Stimulated activated CD8-positive, alpha-beta memory T cell treated with anti-CD3 and anti-CD28 coated beads, Interleukin-12 subunit alpha, Interleukin-12 subunit beta, amount 100 ng/mL, for 24 hours (primary cell): ENCODE measurements around the gene CTDNEP1.

Experiments
- DNase-seq: peaks from one replicate; pipeline ENCODE4 v3.0.0-alpha.2; 2020; ENCODE audit errors: extremely low read depth

CTDNEP1 gene

DNA sequence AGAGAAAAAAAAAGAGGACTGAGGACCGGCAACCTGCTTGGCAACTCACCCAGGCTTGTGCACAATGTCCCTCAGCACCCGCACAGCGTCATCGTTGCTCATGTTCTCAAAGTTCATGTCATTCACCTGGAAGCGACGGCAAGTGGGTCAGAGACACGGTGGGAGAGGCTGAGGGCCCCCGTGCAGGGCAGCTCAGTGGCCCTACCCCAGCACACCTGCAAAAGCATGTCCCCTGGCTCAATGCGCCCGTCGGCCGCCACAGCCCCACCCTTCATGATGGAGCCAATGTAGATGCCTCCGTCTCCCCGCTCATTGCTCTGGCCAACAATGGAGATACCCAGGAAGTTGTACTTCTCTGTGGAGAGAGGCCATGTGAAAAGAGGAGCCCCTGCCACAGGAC lies 22.6 kb downstream of the CTDNEP1 start:
- no peak for DNase-seq

DNA sequence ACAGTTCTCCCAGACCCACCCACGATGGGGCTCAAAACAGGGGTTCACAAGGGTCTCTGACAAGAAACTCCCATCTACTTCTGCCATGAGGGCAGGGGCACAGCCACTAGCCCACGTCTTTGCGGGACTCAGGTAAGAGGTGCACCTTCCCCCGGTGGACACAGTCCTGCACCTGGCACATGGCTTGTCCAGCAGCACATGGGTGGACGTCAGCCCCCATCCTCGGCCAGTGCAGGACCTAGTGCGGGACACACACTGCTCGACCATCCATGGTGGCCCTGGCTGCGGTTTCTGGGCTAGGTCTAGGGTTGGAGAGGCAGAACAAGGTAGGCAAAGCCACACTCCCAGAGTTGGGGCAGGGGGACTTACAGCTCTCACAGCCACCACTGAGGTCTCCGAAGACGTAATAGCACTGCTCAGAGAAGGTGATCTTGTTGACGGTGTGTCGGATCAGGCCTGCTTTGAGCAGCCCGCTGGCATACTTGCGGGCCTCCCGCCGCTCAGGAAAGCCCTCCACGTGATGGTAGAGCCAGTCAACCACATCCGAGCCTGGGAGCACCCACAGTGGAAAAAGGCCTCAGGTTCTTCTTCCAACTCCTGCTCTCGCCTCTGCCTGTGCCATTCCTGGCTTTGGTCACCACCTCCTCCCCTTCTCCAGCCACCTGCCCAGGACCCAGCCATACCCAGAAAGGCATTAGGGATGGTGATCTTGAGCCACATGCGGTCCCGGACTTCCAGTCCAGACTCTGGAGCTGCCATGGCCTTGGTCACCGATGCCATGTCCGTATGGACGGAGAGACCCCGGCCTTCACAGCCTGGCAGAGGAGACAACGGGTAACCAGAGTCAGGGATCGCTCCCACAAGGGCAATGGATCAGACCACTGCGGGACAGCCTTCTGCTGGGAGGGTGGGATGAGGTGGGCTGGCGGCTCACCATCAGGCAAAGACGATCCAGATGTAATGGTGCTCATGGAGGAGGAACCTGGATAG lies 24.5 kb downstream of the CTDNEP1 start:
- no peak for DNase-seq

DNA sequence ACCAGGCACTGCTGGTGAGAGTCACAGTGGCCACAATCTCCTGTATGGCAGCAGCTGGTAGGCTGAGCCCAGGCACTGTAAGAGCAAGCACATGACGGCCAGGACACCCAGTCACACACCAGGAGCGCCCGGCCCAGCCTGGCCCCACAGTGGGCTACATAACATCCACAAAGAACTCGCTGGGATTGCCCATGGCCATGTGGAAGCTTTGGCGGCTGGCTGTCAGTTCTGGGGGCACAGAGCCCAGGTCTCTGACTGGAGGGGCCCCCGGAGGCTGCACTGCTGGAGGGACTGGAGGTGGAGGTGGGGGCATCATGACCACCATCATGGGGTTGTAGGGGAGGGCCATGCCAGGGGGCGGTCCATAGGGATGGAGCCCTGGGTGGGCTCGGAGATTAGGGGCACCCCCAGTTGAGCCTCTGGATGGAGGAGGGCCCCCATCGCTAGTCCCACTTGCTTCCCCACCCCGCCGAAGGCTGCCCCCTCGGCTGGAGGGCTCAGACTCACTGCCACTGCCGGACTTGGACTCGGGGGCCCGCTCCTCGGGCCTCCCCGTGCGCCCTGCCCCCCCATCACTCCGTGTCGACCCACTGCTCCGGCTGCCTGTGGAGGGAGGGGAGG lies 25.7 kb downstream of the CTDNEP1 start:
- no peak for DNase-seq

DNA sequence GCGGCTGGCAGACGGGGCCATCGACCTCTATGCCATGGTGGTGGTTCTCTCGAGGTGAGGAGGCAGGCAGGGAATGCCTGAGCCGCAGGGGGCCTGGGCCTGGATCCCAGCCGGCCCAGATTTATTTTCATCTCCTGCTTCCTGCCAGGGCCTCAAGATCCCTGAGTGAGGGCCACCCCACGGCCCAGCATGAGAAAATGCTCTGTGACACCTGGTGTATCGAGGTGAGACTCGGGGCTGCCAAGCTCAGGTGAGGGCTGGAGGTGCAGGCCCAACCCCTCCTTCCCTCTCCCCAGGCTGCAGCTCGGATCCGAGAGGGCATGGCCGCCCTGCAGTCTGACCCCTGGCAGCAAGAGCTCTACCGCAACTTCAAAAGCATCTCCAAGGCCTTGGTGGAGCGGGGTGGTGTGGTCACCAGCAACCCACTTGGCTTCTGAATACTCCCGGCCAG lies 26.8 kb downstream of the CTDNEP1 start:
- no peak for DNase-seq

DNA sequence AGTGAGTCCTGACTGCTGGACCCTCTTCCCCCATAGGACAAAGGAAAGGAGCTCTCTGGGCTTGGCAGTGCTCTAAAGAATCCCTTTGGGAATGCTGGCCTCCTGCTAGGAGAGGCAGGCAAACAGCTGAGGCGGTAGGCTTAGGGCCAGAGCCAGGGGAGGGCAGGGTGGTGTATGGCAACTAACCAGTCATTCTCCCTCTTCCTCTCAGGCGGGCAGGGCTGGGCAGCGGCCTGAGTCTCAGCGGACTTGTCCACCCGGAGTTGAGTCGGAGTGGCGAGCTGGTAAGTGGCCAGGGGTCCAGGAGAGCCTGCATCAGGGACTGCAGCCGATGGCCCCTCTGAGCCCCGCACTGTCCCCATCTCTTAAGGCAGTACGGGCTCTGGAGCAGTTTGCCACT lies 27.4 kb downstream of the CTDNEP1 start:
- DNase-seq, result no peak

DNA sequence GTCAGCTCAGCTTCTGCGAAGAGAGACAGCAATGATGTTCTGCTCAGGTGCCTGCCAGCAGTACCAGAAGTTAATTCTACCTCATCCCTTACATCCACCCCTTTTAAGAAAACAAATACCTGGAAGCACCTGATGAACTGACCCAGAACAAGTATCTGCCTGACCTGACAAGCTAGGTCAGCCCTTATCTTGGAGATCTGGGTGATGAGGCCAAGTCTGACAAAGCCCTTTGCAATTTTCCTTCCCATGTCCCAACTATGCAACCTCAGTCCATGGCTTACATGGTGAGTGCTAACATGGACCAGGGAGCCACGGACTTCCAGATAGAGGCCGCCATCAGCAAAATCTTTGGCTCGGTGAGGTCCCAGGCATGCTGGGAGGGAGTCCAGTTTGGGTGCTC lies 28.2 kb downstream of the CTDNEP1 start:
- no peak for DNase-seq

DNA sequence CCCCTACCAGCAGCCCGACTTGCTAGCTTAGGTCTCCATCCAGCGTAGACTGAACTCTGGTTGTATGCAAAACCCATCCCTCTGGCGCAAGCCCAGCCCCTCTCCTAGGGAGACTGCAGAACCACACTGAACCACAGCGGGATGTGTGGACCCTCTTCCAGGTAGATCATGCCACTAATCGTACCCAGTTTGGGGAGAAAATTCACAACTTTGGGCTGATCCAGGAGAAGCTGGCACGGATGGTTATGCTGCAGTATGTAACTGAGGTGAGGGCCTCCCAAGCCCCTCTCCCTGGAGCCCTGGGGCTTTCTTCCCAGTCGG lies 28.6 kb downstream of the CTDNEP1 start:
- DNase-seq, result no peak

DNA sequence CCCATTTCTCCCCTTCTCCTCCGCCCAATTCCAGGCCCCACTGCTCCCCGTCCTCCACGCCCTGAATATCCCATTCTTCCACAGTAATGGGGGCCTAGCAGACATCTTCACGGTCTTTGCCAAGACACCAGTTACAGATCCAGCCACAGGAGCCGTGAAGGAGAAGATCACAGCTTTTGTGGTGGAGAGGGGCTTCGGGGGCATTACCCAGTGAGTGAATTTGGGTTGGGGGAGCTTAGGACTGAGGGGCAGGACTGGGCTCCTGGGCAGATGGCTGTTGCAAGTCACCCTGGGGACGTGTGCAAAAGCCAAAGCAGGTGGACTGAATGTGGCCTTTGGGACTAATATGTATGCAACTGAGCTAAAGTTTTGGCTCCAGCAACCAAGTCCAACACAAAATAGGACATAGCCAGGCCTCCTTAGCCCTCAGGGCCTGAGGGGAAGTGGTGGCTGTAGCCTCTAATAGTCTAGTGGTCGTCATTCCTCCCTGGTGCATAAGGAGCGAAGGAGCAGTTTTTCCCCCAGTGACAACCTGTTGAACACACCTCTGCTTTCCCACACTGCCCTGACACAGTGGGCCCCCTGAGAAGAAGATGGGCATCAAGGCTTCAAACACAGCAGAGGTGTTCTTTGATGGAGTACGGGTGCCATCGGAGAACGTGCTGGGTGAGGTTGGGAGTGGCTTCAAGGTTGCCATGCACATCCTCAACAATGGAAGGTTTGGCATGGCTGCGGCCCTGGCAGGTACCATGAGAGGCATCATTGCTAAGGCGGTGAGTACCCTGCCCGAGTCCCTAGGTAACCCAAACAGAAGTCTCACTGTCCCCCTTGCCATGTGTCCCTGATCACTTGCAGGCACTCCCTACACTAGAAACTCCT lies 29.2 kb downstream of the CTDNEP1 start:
- no peak for DNase-seq

DNA sequence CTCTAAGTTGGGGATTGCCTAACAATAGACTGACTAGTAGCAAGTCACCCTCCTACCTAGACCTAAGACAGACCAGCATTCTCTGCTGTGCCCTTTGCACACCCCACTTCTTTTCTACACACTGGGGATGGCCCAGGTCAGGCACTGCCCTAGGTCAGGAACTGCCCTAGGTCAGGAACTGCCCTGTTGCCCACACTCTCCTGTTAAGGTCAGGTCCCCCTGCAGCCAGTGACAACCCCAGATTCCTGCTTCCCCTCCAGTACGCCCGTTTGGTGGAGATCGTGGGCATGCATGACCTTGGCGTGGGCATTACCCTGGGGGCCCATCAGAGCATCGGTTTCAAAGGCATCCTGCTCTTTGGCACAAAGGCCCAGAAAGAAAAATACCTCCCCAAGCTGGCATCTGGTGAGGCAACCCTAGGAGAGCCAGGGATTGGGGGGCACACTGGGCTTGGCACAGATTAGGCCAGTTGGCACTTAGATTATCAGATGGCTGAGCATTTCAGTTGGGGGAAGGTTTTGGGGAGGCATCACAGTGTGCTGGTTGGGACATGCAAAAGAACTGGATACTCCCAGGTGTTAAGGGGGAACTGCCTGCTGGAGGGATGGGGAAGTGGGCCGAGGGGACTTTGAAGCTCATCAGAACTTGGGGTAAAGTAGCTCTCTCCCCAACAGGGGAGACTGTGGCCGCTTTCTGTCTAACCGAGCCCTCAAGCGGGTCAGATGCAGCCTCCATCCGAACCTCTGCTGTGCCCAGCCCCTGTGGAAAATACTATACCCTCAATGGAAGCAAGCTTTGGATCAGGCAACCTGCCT lies 30.0 kb downstream of the CTDNEP1 start:
- DNase-seq, result no peak

DNA sequence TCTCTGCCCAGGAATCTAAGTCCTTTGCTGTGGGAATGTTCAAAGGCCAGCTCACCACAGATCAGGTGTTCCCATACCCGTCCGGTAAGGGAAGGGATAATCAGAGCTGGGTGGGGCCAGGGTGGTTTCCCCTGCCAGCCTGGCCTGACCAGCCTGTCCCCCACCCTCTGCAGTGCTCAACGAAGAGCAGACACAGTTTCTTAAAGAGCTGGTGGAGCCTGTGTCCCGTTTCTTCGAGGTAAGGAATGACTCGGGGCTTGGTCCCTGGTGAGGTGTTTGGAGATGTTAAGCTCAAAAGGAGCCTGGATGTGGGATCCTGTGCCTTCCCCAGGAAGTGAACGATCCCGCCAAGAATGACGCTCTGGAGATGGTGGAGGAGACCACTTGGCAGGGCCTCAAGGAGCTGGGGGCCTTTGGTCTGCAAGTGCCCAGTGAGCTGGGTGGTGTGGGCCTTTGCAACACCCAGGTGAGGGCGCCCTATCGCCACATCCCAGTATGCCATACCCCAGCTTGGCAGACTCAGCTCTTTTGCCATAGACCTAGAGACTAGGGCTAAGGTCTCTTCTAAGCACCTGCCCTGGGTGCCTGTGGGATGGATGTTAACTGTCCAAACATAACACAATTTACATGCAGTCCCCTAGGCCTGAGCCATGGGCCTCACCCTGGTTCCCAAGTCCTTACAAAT lies 30.8 kb downstream of the CTDNEP1 start:
- no peak for DNase-seq

DNA sequence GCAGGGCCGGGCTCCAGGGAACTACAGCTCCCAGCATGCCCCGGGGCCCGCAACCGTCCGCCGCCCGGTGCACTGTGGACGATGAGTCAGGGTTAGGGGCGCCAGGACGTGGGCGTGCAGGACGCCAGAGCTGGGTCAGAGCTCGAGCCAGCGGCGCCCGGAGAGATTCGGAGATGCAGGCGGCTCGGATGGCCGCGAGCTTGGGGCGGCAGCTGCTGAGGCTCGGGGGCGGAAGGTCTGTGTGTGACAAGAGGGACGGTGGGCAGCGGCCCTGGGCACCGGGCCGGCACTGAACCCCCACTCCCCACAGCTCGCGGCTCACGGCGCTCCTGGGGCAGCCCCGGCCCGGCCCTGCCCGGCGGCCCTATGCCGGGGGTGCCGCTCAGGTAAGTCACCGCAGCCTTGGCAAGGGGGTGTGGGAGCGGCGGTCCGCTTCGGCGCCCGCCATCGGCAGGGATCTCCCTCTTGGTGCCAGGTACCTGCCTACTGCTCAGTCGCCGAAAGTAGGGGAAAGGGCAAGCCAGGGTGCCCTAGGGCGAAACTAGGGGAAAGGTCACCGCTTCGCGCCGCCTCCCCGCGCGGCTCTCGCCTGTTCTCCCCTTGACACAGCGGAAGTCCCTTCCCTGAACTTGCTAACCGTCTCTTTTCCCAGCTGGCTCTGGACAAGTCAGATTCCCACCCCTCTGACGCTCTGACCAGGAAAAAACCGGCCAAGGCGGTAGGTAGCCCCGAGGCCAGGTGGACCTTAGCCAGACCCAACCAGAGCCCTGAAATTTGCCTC lies 31.5 kb downstream of the CTDNEP1 start, which contains the start of the genes ACADVL and DLG4:
ACADVL (plus strand) TSS at position 127 of the 781 bp plus-strand sequence; CDS start at position 174, 47 bp downstream.
DLG4 (minus strand) TSS at position 25 of the 781 bp plus-strand sequence.
- DNase-seq, result no peak

DNA sequence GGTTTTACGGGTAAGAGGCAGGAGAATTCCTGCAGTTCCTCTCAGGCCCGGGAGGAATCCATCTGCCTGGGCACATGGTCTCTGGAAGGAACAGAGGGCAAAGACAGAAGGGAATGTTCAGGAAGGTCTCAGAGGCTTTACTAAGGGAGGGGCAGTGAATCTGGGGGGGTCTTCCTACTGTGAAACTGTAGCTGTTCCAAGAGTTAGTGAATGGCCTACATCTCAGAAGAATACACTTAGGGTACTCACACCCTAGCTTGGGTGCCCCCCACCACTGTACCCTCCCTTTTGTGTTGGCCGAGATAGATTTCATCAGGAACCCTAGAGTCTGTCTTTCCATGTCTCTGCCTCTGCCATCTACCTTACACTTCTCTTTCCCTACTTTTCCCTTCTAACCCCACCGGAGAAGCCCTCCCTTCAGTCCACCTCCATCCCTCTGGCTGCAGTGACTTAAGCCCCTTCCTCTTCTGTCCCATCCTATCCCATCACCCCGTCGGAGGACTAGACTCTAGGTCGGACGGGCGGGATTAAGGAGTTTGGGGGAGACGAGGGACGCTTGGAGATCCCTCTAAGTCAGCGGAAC lies 32.2 kb downstream of the CTDNEP1 start:
- no peak for DNase-seq

DNA sequence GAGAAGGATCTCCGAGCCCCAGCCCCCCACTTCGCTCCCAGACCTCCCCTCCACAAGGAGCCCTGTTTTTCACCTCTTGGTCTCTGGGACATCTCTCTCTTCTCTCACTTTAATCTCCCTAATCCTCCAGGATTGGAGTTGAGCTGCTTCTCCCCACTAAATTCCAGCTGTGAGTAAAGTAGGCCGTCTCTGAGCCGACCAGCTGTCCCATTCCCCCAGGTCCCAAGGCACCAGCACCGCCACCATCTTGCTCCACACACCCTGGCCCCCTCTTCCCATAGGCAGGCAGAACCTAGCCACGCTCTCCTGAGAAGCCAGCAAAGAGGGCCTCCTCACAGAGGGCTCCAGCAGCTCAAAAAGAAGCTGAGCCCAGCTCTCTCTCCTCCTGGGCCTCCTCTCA lies 32.8 kb downstream of the CTDNEP1 start:
- no peak for DNase-seq

DNA sequence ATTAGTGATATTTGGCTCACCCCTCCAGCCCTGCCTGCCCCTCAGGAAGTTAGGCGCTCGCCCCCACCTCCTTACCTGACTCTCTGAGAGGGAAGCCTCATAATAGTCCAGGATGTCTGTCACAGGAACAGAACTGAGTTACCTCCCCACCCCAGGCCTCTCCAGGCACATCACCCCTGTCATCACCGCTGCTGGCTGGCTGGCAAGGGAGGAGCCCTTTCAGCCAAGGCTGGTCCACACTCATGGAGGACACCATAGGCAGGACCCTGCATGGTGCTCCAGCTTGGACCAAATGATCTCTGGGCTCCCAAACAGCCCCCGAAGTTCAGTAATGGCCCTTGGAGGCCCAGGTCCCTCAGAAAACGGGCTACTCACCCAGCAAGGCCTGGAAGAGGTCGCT lies 33.4 kb downstream of the CTDNEP1 start:
- no peak for DNase-seq

DNA sequence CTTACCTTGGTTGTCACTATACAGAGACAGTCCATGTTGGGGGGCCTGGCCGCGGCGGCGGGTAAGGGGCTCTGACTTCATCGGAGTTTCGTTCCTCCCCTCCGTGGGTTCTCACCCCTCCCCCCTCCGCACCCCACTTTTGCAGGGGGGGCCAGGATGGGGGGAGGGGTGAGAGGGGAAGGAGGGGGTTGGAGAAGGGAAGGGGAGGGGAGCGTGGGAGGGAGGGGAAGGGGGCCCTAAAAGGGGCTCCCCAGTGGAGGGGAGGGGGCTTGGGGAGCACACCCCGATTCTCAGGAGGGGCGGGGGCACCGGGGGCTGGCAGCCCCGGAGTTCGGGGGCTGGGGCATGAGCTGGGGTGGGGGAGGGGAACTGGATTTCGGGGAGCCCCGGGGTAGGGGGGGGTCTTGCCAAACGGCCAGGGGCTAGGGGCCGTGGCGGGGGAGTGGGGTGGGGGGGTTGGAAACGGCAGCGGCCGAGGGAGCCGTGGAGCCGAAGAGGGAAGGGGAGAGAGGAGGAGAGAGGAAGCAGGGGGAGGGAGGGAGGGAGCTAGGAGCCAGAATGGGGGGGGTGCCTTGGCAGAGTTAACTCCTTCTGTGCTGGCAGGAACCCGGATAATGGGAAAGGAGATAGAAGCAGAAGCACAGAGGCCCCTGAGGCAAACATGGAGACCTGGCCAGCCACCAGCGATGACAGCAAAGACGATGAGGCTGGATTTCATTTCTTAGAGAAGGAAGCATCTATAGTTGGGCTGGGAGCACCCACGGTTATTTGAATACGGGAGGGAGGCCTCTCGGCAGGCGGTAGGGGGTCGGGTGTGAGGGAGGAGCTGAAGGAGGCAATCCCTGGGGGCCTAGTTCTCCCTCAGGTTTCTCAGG lies 34.2 kb downstream of the CTDNEP1 start:
- no peak for DNase-seq

DNA sequence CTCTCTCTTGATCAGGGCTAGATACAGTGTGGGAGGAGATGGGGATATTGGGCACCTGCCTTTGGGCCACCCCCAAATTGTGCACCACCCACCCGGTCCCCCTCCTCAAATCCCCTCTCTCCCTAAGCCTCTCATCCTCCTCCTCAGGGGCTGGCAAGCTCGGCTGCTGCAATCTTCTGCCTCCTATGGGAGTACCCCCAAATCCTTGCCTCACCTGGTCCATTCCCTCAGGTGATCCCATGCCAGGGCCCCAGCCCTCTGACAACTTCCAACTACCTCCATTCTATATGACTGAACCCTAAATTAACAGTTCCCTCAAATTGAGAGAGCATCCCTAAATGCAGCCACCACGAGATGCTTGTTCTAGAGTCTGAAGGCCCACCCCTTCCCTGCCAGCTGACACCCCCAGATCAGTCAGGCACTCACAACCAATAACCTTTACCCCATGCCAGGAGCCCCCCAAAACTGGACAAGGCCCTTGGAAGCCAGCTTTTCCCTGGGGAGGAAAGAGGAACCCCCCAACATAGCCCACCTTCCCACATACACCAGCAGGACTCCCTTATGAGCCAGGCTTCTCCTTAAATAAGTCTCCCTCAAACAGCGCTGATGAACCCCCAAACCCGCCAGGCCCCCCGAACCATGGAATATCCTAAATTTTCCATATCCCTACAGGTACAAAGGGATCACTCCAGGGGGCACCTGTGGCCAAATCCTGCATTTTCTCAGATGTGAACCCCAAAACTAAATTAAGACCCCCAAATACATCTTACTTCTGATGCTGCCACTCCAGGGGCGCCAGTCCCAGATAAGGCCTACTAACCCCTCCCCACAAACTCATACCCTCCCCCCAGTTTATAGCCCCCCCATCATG lies 35.1 kb downstream of the CTDNEP1 start:
- no peak for DNase-seq

DNA sequence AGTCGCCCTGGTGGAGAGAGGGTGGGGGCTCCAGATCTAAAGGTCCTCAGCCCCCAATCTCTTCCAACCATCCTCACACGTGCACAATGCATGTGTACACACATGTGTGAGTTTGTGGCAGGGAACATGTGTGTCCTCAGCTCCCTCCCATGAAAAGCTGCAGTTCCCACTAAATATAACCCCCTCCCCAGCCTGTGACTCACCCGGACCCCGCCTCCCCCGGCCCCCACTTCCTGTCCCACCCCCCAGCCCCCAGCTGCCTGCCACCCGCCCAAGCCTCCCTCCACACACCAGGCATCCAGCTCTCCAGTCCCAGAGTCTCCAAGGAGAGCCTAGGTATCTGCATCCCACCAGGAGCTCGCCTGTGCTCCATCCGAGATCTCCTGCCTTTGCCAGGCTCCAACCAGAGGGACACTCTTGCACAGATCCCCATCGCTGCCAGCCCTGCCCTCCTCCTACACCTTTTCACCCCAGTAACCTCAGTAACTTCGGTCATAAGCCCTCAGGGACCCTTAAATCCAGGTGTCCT lies 35.8 kb downstream of the CTDNEP1 start:
- no peak for DNase-seq
